ENCODE results near the gene CACNG8.
"Not testable (repeated sequence)": the region's sequence is repeated elsewhere in the genome, so short reads cannot be mapped to it uniquely, and the experiment has no call there.

CACNG8 gene

DNA sequence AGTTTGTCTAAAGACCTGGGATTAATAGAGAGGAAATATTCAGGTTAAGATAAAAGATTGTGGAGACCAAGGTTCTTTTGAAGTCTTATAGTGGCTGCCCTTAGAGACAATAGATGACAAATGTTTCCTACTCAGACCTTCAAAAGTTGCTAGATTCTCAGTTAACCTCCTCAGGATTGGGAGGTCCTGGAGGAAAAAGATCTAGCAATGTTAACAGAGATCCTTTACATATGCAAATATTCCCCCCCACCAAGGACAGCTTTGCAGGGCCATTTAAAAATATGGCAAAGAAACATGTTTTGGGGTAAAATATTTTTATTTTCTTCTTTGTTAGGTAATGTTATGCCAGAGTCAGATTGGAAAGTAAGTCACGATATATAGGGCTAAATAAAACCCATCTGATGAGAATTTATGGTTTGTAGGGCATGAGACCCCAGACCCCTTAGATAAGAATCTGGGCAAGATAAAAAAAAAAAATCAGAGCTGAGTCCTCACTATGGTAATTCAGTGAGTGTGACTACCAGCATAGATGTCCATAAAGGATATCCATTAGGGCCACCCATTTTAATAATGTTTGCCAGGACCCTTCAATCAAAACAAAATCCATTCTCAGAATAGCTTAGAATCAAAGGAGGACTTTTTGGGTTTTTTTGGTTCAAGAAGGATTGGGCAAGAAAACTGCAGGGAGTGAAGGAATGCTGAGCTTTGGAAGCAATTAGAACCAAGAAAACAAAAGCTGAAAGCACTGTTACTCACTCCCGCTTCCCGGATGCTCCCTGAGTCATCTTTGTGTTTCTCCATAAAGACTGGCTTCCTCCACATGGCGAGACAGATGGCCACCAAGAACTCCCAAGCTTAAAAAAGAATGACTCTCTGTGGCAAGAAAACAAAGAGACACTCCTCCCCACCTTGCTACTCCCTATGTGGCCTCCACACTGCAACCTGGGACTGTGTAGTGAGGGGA, 72.8 kb downstream of the CACNG8 start:
- DNase-seq (ENCODE audit: low spot score) = peak; percentile 68

DNA sequence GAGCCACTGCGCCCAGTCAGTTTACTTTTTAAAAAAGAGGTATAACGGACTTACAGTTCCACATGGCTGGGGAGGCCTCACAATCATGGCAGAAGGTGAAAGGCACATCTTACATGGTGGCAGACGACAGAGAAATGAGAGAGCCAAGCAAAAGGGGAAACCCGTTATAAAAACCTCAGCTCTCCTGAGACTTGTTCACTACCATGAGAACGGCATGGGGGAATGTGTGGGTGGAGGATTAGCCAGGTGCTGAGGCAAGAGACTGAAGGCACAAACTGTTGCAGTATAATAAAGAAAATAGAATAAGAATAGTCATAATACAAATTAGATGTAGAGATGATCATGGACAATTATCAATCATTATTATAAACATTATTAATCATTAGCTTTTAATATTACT, 73.8 kb downstream of the CACNG8 start:
- DNase-seq (ENCODE audit: low spot score) = not testable (repeated sequence)

All from kidney tubule cell (primary cell).